ENCODE results near the gene KLHL14.

The KLHL14 gene

GRCh38 chr18:32629981-32630700 lies 142.7 kb downstream of the KLHL14 start:
- no peak for DNase-seq

GRCh38 chr18:32629292-32629691 lies 143.5 kb downstream of the KLHL14 start:
- no peak for DNase-seq

- no peak for DNase-seq
Measured at GRCh38 chr18:32624182-32624723, 148.6 kb downstream of the KLHL14 start.

GRCh38 chr18:32623563-32623962 lies 149.3 kb downstream of the KLHL14 start:
- no peak for DNase-seq

Measured in SHP77 (cell line).